Dermis microvascular lymphatic vessel endothelial cell (primary cell): ENCODE data around the gene OR10A4. TPM values are rescaled to one million over a fixed set of nuclear protein-coding genes. Genes with fewer than 3 reads are reported as not detected.
"Not testable (repeated sequence)": the region's sequence is repeated elsewhere in the genome, so short reads cannot be mapped to it uniquely, and the experiment has no call there.

Experiments used
- DNase-seq, 2 donors: peaks; one replicate each; pipeline versions ENCODE4 v3.0.0 to v3.0.0-alpha.2; 2010; ENCODE audit warnings: low read depth in 2 of 2
- total RNA-seq: library from RNA; depleted of rRNA; stranded (reverse); fragments of >200 nt; gene quantifications from 2 replicates; pipeline ENCODE4 v1.2.1, GENCODE V29; 2014

OR10A4 gene
- total RNA-seq = not detected in 2 replicates

- no peak for DNase-seq
These were observed at the start of gene OR10A4 for GRCh38 chr11:6876325-6876724. Gene OR10A4, plus strand, starts transcription at chr11:6876625. Its CDS starts 23 bp downstream, at chr11:6876648.

GRCh38 chr11:6828103-6828502 is 48.3 kb upstream of the OR10A4 start:
- DNase-seq = no peak

- DNase-seq = no peak
These were observed 43.1 kb upstream of the OR10A4 start for GRCh38 chr11:6833356-6833755.

GRCh38 chr11:6834021-6834420 is 42.4 kb upstream of the OR10A4 start:
- DNase-seq = no peak

GRCh38 chr11:6841694-6842093 is 34.7 kb upstream of the OR10A4 start:
- no peak for DNase-seq

GRCh38 chr11:6843670-6844069 is 32.8 kb upstream of the OR10A4 start:
- DNase-seq = no peak

GRCh38 chr11:6844356-6844755 is 32.1 kb upstream of the OR10A4 start:
- no peak for DNase-seq

- DNase-seq = no peak
These were observed 31.0 kb upstream of the OR10A4 start, which contains the start of gene OR10A5 for GRCh38 chr11:6845383-6845782. Gene OR10A5, plus strand, starts transcription at chr11:6845683. Its CDS starts 0 bp downstream, at chr11:6845683.

GRCh38 chr11:6850526-6850925 is 25.9 kb upstream of the OR10A4 start:
- no peak for DNase-seq

GRCh38 chr11:6854801-6855200 is 21.6 kb upstream of the OR10A4 start:
- DNase-seq = not testable (repeated sequence)

- DNase-seq = no peak
These were observed 20.4 kb upstream of the OR10A4 start for GRCh38 chr11:6855971-6856541.

GRCh38 chr11:6856871-6857270 is 19.6 kb upstream of the OR10A4 start:
- no peak for DNase-seq

GRCh38 chr11:6862961-6863360 is 13.5 kb upstream of the OR10A4 start, which contains the start of gene OR10A2:
Gene OR10A2, plus strand, starts transcription at chr11:6863057. Its CDS starts 6,698 bp downstream, at chr11:6869755.
- no peak for DNase-seq

- no peak for DNase-seq
These were observed 12.0 kb upstream of the OR10A4 start for GRCh38 chr11:6864438-6864837.

- no peak for DNase-seq
These were observed 5.1 kb upstream of the OR10A4 start for GRCh38 chr11:6871278-6871677.

GRCh38 chr11:6875761-6876160 is 664 bp upstream of the OR10A4 start:
- no peak for DNase-seq

GRCh38 chr11:6876914-6877313 is 489 bp downstream of the OR10A4 start:
- DNase-seq = no peak

GRCh38 chr11:6882751-6883150 is 6.3 kb downstream of the OR10A4 start:
- no peak for DNase-seq

- DNase-seq = not testable (repeated sequence)
These were observed 11.3 kb downstream of the OR10A4 start for GRCh38 chr11:6887711-6888110.

- no peak for DNase-seq
These were observed 12.4 kb downstream of the OR10A4 start for GRCh38 chr11:6888830-6889229.

- DNase-seq = no peak
These were observed 13.4 kb downstream of the OR10A4 start for GRCh38 chr11:6889835-6890234.

GRCh38 chr11:6892400-6892799 is 16.0 kb downstream of the OR10A4 start, which contains the start of gene OR2D2:
Gene OR2D2, minus strand, starts transcription at chr11:6892500. Its CDS starts 0 bp downstream, at chr11:6892500.
- DNase-seq = no peak

GRCh38 chr11:6894097-6894496 is 17.7 kb downstream of the OR10A4 start:
- DNase-seq = no peak

GRCh38 chr11:6895010-6895409 is 18.6 kb downstream of the OR10A4 start:
- DNase-seq = no peak
